Stimulated activated CD8-positive, alpha-beta memory T cell treated with anti-CD3 and anti-CD28 coated beads, Interleukin-12 subunit alpha, Interleukin-12 subunit beta, amount 100 ng/mL, for 4 hours (primary cell): ENCODE data around the gene HIPK2.

ENCODE experiments used
- DNase-seq: peaks from one replicate; pipeline ENCODE4 v3.0.0-alpha.2; 2020; ENCODE audit warnings: low read depth

HIPK2 gene

DNA sequence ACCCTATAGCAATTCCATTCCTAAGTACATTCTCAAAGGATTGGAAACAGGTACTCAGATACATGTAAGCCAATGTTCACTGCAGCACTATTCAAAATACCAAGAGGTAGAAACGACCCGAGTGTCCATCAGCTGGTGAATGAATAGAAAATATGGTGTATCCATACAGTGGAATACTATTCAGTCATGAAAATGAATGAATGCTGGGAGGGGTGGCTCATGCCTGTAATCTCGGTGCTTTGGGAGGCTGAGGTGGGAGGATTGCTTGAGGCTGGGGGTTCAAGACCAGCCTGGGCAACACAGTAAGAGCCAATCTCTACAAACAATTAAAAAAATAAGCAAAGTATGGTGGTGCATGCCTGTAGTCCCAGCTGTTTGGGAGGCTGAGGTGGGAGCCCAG lies 191.5 kb downstream of the HIPK2 start:
- DNase-seq: no peak

DNA sequence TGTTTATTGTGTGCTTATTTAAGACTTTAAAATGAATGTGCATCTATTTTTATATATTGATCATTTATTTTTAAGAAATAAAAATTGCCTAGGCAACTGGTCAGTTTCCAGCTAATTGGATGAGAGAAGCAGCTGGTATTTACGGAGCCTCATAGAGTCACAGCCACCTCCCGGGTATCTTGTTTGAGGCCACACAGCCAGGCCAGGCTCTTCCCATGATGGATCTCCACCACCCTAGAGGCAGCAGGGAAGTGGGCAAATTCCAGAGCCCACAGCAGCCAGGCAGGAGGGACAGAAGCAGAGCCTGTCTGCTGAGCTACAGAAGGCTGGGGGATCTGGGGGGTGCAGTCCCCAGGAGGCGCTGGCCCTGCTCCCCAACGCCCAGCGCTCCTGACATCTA lies 192.8 kb downstream of the HIPK2 start:
- no peak for DNase-seq

DNA sequence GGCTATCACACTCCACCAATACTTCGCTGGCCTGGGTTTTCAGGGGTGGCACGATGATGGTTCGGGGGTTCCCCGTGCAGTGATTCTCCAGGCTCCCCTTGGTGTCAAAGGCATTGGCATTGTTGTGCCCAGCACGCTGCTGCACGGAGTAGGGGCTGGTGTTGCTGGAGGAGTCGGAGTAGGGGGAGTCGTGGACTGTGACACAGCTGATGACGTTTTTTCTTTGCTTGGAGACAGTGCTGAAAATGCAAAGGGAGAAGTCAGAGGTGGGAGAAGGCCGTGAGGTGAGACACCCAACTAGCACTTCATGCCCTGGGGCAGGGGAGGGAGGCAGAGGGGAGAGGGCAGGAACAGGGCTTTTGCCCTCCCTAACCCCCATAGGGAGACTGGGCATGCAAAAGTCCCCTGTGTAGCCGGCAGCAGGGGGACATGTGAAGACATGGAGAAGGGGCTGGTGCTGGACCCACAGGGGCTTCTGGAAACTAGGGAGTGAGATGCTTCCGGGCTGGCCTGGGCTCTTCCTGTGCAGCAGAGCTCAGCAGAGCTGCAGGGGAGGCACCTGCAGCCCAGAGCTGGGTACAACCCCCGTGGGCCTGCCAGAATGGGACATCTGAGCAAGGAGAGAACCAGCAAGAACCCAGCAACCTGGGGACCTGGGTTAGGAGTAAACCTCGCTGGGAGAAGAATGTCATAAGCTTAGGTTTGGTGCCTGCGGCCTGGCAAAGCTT lies 193.8 kb downstream of the HIPK2 start:
- no peak for DNase-seq

DNA sequence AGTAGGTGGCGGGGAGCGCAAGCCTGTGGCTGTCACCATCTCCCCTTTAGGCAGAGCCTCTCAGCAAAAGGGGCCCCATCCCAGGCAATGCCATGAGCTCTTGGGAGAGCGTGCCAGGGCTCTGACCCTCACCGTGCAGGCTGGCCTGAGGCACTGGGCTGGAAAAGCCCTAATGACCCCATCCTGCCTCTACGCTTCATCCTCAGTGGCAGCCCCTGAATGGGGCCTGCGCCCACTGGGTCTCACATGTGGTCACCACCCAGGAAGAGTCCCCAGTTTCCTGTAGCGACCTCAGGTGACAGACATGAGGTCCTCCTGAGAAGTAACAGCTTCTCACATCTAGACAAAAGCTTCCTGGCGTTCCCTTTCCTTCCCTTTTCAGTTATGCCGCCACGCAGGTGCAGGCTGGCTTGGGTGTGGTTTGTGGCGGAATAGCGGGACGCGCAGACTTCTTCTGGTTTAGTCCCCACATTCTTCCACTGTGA lies 195.1 kb downstream of the HIPK2 start:
- DNase-seq: no peak

DNA sequence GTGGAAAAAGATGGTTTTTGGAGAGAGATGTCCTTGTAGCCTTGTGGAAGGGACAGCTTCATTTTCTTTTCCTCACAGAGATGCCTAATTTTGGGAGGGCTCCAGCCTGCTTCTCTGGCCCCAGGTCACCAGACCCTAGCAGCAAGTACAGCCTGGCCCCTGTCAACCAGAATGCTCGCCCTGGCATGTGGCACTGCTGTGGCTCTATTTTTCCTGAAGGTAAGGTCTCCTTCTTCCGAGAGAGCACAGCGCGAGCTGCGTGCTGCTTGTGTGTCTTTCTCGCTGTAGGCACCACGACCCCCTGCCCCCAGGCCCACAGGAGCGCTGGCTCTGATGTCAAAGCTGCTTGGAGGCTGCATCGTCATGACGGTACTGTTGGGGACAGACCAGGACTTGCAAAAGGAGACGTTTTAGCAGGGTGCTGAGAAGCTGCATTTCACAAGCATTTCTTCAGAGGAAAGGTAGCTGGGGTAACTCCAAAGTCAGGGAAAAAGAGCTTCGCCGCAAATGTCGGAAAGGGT lies 195.6 kb downstream of the HIPK2 start:
- no peak for DNase-seq

DNA sequence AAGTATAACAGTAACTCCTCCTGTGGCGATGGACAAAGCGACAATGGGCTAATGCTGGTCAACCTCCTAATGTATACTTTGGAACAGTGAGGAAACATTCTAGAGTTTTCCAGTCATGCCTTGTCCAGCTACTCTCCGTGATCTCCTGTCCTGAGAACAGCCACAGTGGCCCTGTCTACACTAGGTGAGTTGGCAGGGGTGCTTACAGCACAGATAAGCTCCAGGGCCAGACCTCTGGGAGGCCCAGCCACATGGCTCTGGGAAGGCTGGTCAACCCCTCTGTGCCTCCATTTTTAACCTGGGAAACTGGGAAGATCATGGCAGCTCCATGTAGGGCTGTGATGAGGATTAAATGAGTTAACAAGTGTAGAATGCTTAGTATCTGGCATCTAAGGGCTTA lies 197.4 kb downstream of the HIPK2 start:
- no peak for DNase-seq

DNA sequence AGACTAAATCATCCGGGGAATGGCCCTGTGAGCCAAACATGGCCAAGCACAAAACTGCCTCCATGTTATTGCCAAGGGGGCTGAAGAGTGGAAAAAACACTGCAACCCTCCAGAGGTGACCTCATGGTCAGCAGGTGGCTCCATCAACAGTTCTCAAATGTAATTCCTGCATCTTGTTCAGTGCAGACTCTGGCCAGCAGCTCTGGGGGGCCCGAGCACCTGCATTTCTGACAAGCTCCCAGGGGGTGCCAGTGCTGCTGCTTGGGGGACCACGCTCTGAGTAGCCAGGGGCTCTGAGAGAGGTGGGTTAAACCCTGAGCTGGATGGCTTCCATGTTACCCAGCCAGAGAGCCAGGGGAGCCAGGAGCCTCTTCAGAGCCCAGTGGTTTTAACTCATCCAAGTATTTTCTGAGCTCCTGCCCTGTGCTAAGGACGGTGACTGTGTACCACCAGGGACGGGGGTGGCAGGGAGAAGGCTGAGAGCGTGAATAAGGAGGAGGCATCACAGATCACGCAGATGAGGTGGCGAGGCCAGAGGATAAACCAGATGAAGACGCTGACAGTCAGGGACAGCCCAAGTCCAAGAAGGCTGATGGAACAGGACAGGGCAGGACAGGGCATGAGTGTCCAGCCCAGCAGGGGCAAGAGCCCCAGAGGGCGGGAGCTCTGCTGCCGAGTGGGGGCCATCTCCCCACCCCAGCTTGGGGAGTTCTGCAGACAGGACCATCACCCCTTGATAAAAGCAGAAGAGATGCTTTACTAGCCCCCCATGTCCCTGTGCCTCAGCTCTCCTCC lies 201.4 kb downstream of the HIPK2 start:
- DNase-seq: no peak

DNA sequence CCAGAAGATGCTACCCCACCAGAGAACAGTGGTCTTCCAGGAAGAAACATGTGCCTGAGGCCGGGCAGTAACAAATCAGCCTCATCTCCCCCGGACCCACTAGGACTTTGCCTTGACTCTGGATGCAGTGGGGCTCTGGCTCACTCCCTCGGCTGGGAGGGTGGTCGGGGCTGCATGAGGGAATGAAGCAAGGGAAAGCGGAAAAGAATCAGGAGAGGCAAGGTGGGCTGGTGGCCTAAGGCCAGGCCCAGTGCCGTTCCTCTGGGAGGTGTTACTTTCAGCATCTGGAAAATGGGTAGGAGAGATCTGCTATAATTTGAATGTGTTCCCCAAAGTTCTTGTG lies 202.5 kb downstream of the HIPK2 start:
- no peak for DNase-seq

DNA sequence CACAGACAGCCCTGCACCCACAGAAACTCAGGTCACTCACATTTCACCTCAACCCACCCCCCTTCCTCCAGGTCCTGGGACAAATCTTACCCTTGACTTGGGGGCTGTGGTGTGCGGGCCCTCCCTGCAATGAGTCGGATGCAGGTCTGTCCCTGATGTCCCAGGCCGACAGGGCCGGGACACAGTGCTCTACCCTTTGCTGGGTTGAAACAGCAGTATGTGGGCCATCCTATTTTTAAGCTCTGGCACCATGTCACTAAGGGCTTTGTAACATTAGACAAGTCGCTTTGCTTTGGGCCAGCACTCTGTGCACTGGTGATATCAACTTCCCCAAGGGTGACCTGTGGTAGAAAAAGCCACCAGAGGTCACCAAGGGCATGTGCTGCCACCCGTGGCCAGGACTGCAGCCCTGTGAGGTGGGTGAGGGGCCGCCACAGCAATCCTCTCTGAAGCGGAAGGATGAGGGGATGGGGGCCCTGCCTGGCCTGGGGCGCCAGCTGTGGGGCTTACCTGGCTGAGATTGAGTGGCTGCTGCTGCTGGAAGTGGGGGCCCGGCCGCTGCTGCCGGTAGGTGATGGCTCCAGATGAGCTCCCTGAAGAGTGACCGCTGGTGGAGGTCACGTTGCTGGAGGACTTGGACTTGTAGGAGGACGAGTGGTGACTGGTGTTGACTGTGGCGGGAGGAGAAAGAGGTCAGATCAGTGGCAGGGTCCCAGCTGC lies 203.0 kb downstream of the HIPK2 start:
- DNase-seq: no peak

DNA sequence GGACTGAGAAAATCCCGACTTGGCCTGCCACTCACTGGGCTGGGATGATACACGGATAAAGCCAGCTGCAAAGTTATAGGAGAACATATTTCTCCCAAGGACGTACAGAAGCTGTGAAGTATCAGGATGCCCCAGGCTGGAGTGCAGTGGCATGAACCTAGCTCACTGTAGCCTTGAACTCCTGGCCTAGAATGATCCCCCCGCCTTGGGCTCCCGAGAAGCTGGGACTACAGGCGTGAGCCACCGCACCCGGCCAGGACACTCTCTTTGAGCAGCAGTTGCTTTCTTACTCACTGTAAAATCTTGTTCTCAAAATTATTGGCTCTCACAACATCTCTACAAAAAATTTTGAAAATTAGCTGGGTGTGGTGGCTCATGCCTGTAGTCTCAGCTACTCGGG lies 203.9 kb downstream of the HIPK2 start:
- DNase-seq: no peak

DNA sequence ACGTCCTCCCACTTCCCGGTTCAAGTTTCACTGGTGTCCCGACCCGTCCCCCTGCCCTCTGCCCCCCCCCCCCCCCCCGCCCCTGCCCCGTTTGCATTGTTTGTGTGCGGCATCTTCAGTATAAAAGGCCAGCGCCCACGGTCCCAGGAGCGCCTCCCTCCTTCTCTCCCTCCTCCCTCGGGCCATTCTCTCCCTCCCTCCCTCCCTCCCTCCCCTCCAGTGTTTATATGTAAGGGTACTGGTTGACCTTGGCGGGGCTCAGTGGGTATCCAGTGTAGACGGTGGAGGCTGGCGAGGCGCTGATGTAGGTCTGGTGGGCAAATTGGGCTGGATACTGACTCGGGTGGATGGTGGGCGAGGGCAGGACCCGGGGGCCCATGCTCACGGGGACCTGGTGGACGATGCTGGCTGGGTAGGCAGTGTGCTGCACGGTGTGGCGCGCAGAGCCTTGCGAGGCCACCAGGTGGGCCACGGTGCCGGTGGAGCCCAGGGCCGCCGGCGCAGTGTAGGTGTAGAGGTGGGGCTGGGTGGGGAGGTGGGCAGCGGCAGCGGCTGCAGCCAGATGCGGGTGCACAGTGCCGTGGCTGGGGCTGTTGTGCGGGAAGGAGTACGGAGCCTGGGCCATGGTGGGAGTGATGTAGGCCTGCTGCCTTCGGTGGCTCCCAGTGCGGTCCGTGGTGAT lies 205.0 kb downstream of the HIPK2 start:
- DNase-seq: no peak

DNA sequence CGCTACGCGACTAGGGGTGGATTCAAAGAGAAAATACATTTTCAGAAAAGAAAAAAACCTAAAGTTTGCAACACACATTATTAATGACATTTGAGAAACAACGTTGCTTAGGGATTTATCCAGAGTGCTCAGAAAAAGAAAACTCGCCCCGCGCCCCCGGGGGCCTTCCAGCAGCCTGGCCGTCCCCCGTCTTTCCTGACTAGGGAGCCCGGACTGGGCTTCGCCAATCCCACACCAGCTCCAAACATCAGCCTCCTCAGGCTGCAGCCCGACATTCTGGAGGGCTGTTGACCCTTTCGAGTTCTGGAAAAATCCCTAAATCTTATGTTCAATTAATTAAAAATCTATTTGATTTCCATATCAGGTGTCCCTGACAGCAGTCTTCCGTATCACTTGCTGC lies 205.7 kb downstream of the HIPK2 start:
- DNase-seq: no peak

DNA sequence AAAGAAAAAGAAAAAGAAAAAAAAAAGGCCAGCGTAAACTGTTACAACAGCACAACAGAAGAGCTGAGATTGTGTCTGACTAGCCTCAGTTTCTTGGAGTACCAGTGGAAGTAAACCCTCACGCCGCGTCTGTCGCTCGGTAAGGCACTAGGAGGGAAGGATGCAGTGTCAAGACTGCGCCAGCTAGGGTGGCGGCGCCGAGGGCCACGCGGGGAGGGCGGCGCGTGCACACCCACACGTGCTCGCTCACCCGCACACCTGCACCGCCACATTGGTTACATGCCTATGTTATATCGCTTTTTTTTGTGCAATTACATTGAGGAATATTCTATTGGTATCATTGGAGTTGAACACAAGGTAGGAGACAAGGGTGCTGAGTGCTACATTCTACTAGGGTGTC lies 206.1 kb downstream of the HIPK2 start:
- DNase-seq: no peak

DNA sequence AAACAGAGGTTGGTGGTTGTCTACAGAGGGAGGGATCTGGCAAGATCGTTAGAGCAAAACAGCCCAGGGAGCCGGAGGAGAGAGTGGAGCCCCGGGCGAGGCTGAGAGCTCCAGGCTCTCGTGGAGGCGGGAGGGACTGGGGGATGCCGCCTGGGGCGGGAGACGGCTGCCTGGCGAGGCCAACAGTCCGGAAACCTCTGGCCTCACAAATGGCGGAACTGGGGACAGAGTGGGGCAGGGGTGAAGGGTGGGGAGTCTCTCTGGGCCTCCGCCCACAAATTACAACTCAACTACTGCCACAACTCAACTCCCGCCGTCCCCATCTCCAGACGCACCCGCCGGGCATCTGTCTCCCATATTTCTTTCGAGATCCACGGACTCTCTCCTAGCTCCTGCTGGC lies 206.6 kb downstream of the HIPK2 start:
- no peak for DNase-seq

DNA sequence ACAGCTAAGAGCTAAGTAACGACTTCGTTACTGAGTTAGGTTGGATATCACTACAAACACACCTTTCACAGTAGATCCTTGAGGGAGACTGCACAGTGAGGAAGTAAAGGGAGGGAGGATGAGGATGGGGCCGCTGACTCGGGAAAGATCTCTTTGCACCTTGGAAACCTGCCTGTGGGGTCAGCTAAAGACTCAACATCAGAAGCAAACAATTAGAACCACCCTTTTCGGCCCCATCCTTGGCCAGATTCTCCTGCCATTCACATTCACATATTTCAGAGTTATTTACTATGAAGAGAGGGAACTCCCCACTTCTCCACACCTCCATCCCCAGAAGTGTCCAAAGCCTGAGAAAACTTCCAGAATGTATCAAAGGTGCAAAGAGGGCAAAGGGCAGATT lies 207.2 kb downstream of the HIPK2 start:
- DNase-seq: no peak

DNA sequence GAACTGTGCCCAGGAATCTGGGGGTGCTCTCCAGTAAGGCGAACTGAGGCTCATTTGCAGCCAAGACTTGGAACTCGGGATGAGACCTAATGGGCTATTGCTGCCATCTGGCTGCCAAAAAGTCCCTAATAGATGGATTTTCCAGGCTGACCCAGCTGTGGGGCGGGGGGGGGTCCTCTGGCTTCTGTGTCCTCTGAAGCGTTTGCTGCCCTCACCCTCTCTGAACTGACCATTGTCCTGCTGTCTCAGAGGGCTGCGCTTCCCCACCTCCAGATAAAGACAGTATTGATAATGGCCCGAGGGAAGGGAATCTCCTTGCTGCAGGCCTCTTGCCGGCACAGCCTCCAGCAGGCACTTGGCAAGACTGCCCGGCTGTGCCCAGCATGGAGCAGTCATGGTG lies 207.7 kb downstream of the HIPK2 start:
- DNase-seq: no peak

DNA sequence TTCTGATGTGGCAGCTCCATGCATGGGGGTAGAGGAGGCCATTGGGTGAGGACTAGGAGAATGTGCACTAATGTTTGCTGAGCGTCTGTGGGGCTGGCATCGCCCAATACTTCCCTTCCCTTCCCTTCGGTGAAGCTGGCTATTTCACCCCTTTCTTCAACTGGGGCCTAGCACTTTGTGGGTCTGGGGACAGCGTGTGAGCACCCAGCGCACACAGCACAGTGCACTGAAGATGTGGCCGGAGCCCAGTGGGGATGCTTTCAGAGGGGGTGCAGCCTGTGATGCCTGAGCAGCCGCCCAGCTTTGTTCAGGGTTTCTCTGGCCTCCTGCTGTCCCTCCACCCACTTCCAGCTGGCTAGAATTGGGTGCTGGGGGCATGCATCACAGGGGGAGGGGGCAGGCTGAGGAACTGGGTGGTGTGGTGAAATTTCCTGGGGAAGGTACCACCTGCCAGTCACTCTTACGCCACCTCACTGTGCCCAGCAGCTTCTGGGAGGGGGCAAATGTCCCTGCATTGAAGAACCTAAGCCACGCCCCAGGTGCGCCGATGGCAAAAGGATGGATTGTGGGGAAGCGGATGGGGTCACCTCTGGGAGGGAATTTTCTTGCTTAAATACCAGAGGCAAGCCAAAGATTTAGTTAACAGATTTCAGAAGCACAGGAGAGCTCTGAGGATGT lies 208.8 kb downstream of the HIPK2 start:
- DNase-seq: no peak

DNA sequence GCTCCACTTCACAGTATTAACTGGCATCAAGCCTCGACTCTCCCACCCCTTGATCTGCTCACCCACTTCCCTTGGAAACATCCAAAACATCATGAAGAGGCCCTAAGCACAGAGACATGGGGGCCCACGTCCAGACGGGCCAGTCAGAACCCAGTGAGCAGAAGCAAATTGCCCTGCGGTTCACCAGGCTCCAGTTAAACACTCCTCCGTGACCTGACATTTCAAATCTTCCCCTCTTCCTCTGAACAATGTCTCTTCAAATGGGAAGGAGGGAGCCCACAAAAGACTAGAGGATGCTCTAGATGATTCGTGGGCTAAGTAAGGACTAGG lies 209.5 kb downstream of the HIPK2 start:
- DNase-seq: no peak

DNA sequence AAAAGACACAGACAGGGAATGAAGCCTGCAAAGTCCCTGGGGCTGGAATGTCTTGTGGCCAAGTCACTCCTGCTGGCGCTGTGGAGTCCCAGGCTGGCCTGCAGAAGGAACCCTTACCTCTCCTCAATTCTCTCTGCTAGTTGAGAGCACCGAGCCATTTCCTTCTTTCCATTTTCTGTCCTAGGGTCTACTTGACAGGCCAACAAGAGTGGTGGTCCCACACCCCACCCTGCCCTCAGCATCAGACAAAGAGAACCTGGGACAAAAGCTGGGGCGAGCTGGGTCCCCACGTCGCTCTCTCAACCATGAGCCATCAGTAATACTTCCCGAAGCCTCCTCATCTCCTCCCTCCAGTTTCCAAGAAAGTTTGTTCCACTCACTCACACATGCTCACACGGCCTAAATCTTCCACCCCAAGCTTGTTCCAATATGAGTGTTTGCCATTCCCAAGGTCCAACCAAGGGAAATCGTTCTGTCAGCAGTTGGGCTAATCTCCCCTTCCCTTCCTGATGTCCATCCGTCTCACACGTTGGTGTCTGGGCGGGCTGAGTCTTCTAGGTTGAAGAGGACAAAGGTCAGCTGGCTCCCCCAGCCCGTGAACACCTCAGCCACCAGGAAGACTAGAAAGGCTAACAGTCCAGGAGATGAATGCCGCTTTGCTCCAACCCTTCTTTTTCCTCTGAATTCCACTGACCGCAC lies 210.0 kb downstream of the HIPK2 start:
- DNase-seq: no peak

DNA sequence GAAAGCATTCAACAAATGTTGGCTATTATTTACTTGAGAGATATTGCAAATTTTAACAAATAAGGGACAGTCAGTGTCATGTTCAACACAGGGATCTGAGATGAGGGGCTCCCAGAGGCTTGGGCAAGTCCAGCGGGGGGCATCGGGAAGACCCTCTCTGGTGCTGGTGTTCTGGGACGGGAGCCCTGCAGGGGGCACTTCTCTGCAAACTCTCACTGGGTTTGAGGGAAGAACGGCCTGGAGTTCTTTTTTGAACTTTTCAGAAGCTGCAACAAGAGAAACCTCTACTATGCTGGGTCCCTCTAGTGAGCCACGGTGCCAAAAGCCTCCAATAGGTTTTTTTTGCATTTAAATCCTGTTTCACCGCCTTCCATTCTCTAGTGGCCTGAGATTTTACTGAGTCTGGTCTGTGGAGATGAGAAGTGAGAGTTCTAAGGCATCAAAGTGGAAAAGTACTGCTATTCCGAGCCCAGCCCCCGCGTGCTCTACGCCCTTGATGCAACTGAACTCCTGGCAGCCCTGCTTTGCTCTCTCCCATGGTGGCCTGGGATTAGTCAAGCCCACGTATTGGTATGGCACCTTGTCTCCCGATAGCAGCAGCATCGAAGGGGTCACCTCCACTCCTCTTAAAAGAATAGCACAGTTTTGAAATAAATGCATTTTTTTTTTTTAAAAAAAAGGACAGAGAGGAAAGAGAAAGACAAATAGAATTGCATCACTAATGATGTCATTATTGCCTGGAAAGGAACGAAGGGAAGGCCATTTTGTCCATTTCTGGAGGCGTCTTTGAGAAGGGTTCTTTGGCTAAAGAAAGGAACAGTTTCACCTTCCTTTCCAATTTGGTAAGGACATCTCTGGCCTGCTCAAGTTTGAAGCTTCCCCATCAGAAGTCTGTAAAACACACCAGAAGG lies 210.8 kb downstream of the HIPK2 start:
- DNase-seq: no peak
